Neural cell (in vitro differentiated cells): Measurements from ENCODE around the gene ACOXL. TPM values are rescaled to one million over a fixed set of nuclear protein-coding genes. Genes with fewer than 3 reads are reported as not detected.

Experiments
- H2AFZ ChIP-seq: fragments of 200-600, 300-800 bp; sonication (generic), shearing (Covaris generic); 2 replicates; pipeline ENCODE4 v1.6.0; 2014; ENCODE audit warnings: low read depth, mild to moderate bottlenecking, antibody characterized with exemption, low read length, moderate library complexity
- H3F3A ChIP-seq: fragments of 200-600 bp; shearing (Covaris generic); 2 replicates; pipeline ENCODE4 v1.6.1; 2016; ENCODE audit warnings: mild to moderate bottlenecking, moderate library complexity, mixed read lengths, antibody characterized with exemption, low read length; ENCODE audit not compliant: insufficient read depth, poor library complexity, severe bottlenecking
- H3K27ac ChIP-seq: fragments of 200-600, 300-800 bp; sonication (generic), shearing (Covaris generic); 2 replicates; pipeline ENCODE4 v1.5.1; 2014; ENCODE audit warnings: mild to moderate bottlenecking, low read length, moderate library complexity
- H3K27me3 ChIP-seq: fragments of 300-800, 200-600 bp; sonication (generic), shearing (Covaris generic); 2 replicates; pipeline ENCODE4 v1.6.0; 2014; ENCODE audit warnings: mild to moderate bottlenecking, low read depth, low read length, moderate library complexity; ENCODE audit not compliant: insufficient read depth
- H3K36me3 ChIP-seq: fragments of 300-800, 200-600 bp; sonication (generic), shearing (Covaris generic); 2 replicates; pipeline ENCODE4 v1.5.1; 2014; ENCODE audit warnings: mild to moderate bottlenecking, antibody characterized with exemption, low read length, moderate library complexity; ENCODE audit not compliant: insufficient read depth
- H3K4me2 ChIP-seq: fragments of 300-800, 200-600 bp; sonication (generic), shearing (Covaris generic); 2 replicates; pipeline ENCODE4 v1.6.0; 2014; ENCODE audit warnings: mild to moderate bottlenecking, low read length
- H3K4me3 ChIP-seq: fragments of 300-800, 200-600 bp; sonication (generic), shearing (Covaris generic); 2 replicates; pipeline ENCODE4 v1.5.1; 2014; ENCODE audit warnings: mild to moderate bottlenecking, low read length, moderate library complexity
- H3K79me2 ChIP-seq: fragments of 200-600 bp; shearing (Covaris generic); replicated peaks from 2 replicates; pipeline ENCODE4 v1.6.0; 2014; ENCODE audit warnings: mild to moderate bottlenecking, low read length, moderate library complexity; ENCODE audit not compliant: insufficient read depth
- H3K9ac ChIP-seq: fragments of 300-800, 200-600 bp; sonication (generic), shearing (Covaris generic); 2 replicates; pipeline ENCODE4 v1.6.1; 2016; ENCODE audit warnings: mild to moderate bottlenecking, low read length, mixed read lengths
- H3K9me2 ChIP-seq: fragments of 200-600 bp; shearing (Covaris generic); 2 replicates; pipeline ENCODE4 v1.6.1; 2016; ENCODE audit warnings: mild to moderate bottlenecking, low read length, mixed read lengths; ENCODE audit not compliant: insufficient read depth
- H3K9me3 ChIP-seq: fragments of 200-600, 300-800 bp; sonication (generic), shearing (Covaris generic); 2 replicates; pipeline ENCODE4 v1.6.1; 2016; ENCODE audit warnings: mild to moderate bottlenecking, mixed run types, low read length, moderate library complexity, mixed read lengths
- H4K20me1 ChIP-seq: fragments of 200-600 bp; shearing (Covaris generic); 2 replicates; pipeline ENCODE4 v1.6.1; 2016; ENCODE audit warnings: mild to moderate bottlenecking, mixed run types; ENCODE audit not compliant: insufficient read depth
- EP300 ChIP-seq: fragments of 450-650 bp; conservative IDR thresholded peaks from 2 replicates; pipeline ENCODE4 v1.6.1; 2014; ENCODE audit warnings: antibody characterized with exemption, mild to moderate bottlenecking, moderate library complexity; ENCODE audit not compliant: poor library complexity, severe bottlenecking
- EZH2 ChIP-seq: fragments of 200-600, 300-800 bp; shearing (Covaris generic), sonication (generic); IDR thresholded peaks from 2 replicates; pipeline ENCODE4 v1.6.1; 2014; ENCODE audit warnings: antibody characterized with exemption, low read length, borderline replicate concordance, mild to moderate bottlenecking; ENCODE audit not compliant: insufficient read depth, poor library complexity, severe bottlenecking
- MXI1 ChIP-seq: fragments of 450-650 bp; conservative IDR thresholded peaks from 2 replicates; pipeline ENCODE4 v1.6.1; 2014; ENCODE audit warnings: antibody characterized with exemption, mild to moderate bottlenecking; ENCODE audit not compliant: poor library complexity, severe bottlenecking
- POLR2AphosphoS5 ChIP-seq: IDR thresholded peaks from 2 replicates; pipeline ENCODE4 v1.6.1; 2012
- RAD21 ChIP-seq: fragments of 450-650 bp; conservative IDR thresholded peaks from 2 replicates; pipeline ENCODE4 v1.6.1; 2014; ENCODE audit warnings: antibody characterized with exemption, mild to moderate bottlenecking, moderate library complexity
- REST ChIP-seq: IDR thresholded peaks from 2 replicates; pipeline ENCODE4 v1.6.1; 2012; ENCODE audit warnings: borderline replicate concordance
- SMC3 ChIP-seq: fragments of 450-650 bp; conservative IDR thresholded peaks from 2 replicates; pipeline ENCODE4 v1.6.1; 2014; ENCODE audit warnings: antibody characterized with exemption, mild to moderate bottlenecking, moderate library complexity; ENCODE audit not compliant: poor library complexity
- TAF1 ChIP-seq: IDR thresholded peaks from 2 replicates; pipeline ENCODE4 v1.6.1; 2012; ENCODE audit warnings: low read depth
- polyA plus RNA-seq: library from polyadenylated mRNA; depleted of rRNA; stranded (reverse); fragments of >200 nt; gene quantifications from 2 replicates; pipeline ENCODE4 v1.2.3, GENCODE V29; 2014
- TF ChIP-seq, protein P1 (sequence below): fragments of 450-650 bp; IDR thresholded peaks from 2 replicates; pipeline ENCODE4 v1.5.1; 2014; ENCODE audit warnings: antibody characterized with exemption, mild to moderate bottlenecking, moderate library complexity; ENCODE audit not compliant: poor library complexity, severe bottlenecking

Gene ACOXL
- polyA plus RNA-seq, 1 donor from 2014 or later, result not detected

DNA sequence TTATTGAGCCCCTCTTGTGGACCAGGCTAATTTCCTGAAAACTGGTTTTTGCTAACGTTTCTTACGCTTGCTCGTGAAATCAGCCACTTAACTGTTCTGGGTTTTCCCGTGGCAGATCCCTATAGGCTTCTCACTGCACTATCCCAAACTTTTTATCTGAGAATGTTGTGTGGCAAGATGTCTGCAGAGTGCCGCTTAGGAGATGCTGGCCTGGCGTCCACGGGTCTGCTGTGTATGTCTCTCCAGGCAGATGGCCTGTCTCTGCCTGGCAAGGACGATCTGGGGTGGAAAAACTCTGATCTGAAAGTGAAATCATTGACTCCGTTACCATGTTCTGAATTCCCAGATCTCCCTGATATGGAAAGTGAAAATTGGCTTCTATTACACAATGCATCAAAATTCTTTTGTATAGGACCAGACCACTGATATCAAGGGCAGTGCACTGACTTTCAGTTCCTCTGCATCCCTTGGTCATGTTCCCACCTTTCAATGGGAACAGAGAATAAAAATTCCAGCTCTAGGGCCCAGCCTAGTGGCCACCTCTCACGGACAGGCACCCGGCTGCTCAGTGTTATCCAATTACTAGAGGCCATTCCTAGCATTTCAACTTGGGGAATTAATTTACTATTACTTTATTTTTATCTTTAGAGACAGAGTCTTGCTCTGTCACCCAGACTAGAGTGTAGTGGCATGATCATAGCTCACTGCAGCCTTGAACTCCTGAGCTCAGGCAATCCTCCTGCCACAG lies 154.6 kb downstream of the ACOXL start:
- no peaks in the 10 kb centered on the region for H3K9me2 ChIP-seq
- H3K9me3 ChIP-seq, result no peaks in the 10 kb centered on the region
- H3K79me2 ChIP-seq, result no peaks in the 10 kb centered on the region
- H2AFZ ChIP-seq, result no peak overlapping the region
- TF ChIP-seq POLR2AphosphoS5, result no peak
- TF ChIP-seq REST, result no peak
- TF ChIP-seq, protein P1, sequence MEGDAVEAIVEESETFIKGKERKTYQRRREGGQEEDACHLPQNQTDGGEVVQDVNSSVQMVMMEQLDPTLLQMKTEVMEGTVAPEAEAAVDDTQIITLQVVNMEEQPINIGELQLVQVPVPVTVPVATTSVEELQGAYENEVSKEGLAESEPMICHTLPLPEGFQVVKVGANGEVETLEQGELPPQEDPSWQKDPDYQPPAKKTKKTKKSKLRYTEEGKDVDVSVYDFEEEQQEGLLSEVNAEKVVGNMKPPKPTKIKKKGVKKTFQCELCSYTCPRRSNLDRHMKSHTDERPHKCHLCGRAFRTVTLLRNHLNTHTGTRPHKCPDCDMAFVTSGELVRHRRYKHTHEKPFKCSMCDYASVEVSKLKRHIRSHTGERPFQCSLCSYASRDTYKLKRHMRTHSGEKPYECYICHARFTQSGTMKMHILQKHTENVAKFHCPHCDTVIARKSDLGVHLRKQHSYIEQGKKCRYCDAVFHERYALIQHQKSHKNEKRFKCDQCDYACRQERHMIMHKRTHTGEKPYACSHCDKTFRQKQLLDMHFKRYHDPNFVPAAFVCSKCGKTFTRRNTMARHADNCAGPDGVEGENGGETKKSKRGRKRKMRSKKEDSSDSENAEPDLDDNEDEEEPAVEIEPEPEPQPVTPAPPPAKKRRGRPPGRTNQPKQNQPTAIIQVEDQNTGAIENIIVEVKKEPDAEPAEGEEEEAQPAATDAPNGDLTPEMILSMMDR, result no peak
- TF ChIP-seq TAF1, result no peak
- TF ChIP-seq EZH2, result no peak
- no peak for TF ChIP-seq RAD21
- no peak for TF ChIP-seq EP300
- TF ChIP-seq MXI1, result no peak
- TF ChIP-seq SMC3, result no peak
- H3K9ac ChIP-seq, result no peak overlapping the region
- no peaks in the 10 kb centered on the region for H4K20me1 ChIP-seq
- H3F3A ChIP-seq, result no peaks in the 10 kb centered on the region
- H3K27me3 ChIP-seq, result no peaks in the 10 kb centered on the region
- no peaks in the 10 kb centered on the region for H3K36me3 ChIP-seq
- H3K4me2 ChIP-seq, result no peak overlapping the region
- H3K4me3 ChIP-seq, result no peak overlapping the region
- no peak overlapping the region for H3K27ac ChIP-seq

GRCh38 chr2:110888411-110888810 lies 156.0 kb downstream of the ACOXL start:
- H3K36me3 ChIP-seq, result no peaks in the 10 kb centered on the region
- no peak overlapping the region for H3K9ac ChIP-seq
- H3F3A ChIP-seq, result no peaks in the 10 kb centered on the region
- H3K79me2 ChIP-seq, result no peaks in the 10 kb centered on the region
- no peaks in the 10 kb centered on the region for H3K9me2 ChIP-seq
- H4K20me1 ChIP-seq, result no peaks in the 10 kb centered on the region
- no peak overlapping the region for H3K4me2 ChIP-seq
- H3K27me3 ChIP-seq, result no peaks in the 10 kb centered on the region
- no peak overlapping the region for H3K4me3 ChIP-seq
- H2AFZ ChIP-seq, result no peak overlapping the region
- TF ChIP-seq, protein P1, result no peak
- no peak for TF ChIP-seq EP300
- no peak for TF ChIP-seq REST
- no peak for TF ChIP-seq EZH2
- no peak overlapping the region for H3K27ac ChIP-seq
- H3K9me3 ChIP-seq, result no peaks in the 10 kb centered on the region
